B cell (primary cell): Measurements from ENCODE around the gene GPR176. TPM values are rescaled to one million over a fixed set of nuclear protein-coding genes. Genes with fewer than 3 reads are reported as not detected.

Experiments
- ATAC-seq: fragments of 200-7000 bp; cut with Tn5 transposase; one replicate; pipeline ENCODE4 v1.10.0; 2021; ENCODE audit warnings: low read depth, mild to moderate bottlenecking, moderate number of reproducible peaks, moderate library complexity
- CTCF ChIA-PET: fragments of 350-600 bp; sonication (Branson Sonifier 250); formaldehyde crosslinking; loops from one replicate; lab custom pipeline; 2021; ENCODE audit warnings: antibody characterized with exemption, inconsistent platforms; lab: Charles Lee
- POLR2A ChIA-PET: fragments of 350-600 bp; sonication (Branson Sonifier 250); formaldehyde crosslinking; loops from one replicate; lab custom pipeline; 2021; ENCODE audit warnings: antibody characterized with exemption; lab: Charles Lee
- DNase-seq: peaks from one replicate; pipeline ENCODE4 v3.0.0; 2013
- H2AFZ ChIP-seq: 2 replicates; pipeline ENCODE4 v1.6.1; 2012; ENCODE audit warnings: mild to moderate bottlenecking, low read depth, low read length; ENCODE audit not compliant: insufficient read depth, poor library complexity, severe bottlenecking
- H3K27ac ChIP-seq, 2 donors: 1 replicate in 1 of 2; 2 replicates in 1 of 2; pipeline ENCODE4 v1.5.1; 2012 to 2013; ENCODE audit warnings: low read length in 2 of 2, mild to moderate bottlenecking in 2 of 2, moderate library complexity in 1 of 2
- H3K27me3 ChIP-seq, 4 experiments: fragments of 200-600 bp in 1 of 4; sonication (generic) in 1 of 4; replicated peaks in 1 of 4; 1 replicate in 2 of 4; 2 replicates in 2 of 4; pipeline versions ENCODE4 v1.6.1 to v1.7.0; 2013 to 2016; ENCODE audit warnings: low read length in 3 of 4, mild to moderate bottlenecking in 2 of 4, mixed read lengths in 1 of 4, moderate library complexity in 1 of 4; ENCODE audit not compliant: insufficient read depth in 4 of 4, control insufficient read depth in 3 of 4; ENCODE audit errors: control extremely low read depth in 1 of 4
- H3K36me3 ChIP-seq, 2 experiments: replicated peaks in 1 of 2; 1 replicate in 1 of 2; 2 replicates in 1 of 2; pipeline versions ENCODE4 v1.6.1 to v1.7.1; 2013; ENCODE audit warnings: low read length in 1 of 2; ENCODE audit not compliant: insufficient read depth in 2 of 2, control insufficient read depth in 1 of 2; ENCODE audit errors: control extremely low read depth in 1 of 2, extremely low read depth in 1 of 2
- H3K4me1 ChIP-seq, 2 donors: fragments of 200-600 bp in 1 of 2; sonication (generic) in 1 of 2; 1 replicate in 1 of 2; 2 replicates in 1 of 2; pipeline versions ENCODE4 v1.5.1 to v1.6.1; 2013 to 2017; ENCODE audit warnings: low read length in 2 of 2; ENCODE audit not compliant: control insufficient read depth in 2 of 2, insufficient read depth in 2 of 2
- H3K4me2 ChIP-seq: replicated peaks from 2 replicates; pipeline ENCODE3; 2012; ENCODE audit warnings: mild to moderate bottlenecking, low read depth, low read length; ENCODE audit not compliant: poor library complexity, severe bottlenecking
- H3K4me3 ChIP-seq, 5 experiments: fragments of 200-600 bp in 1 of 5; sonication (generic) in 1 of 5; 1 replicate in 3 of 5; 2 replicates in 2 of 5; pipeline versions ENCODE4 v1.5.1 to v1.7.0; 2011 to 2016; ENCODE audit warnings: low read length in 4 of 5, mild to moderate bottlenecking in 4 of 5, low read depth in 2 of 5, control low read depth in 1 of 5, moderate library complexity in 1 of 5; ENCODE audit not compliant: insufficient read depth in 1 of 5; ENCODE audit errors: control extremely low read depth in 1 of 5, extremely low read depth in 1 of 5
- H3K79me2 ChIP-seq: fragments of 200-600 bp; sonication (generic); one replicate; pipeline ENCODE4 v1.6.0; 2016; ENCODE audit warnings: low read length; ENCODE audit not compliant: control insufficient read depth, insufficient read depth
- H3K9ac ChIP-seq: fragments of 200-600 bp; sonication (generic); 2 replicates; pipeline ENCODE4 v1.6.1; 2017; ENCODE audit warnings: mild to moderate bottlenecking, low read length, moderate library complexity
- H3K9me3 ChIP-seq, 3 donors: one replicate each; pipeline versions ENCODE4 v1.6.1 to v1.7.1; 2013; ENCODE audit warnings: low read length in 2 of 3; ENCODE audit not compliant: control insufficient read depth in 2 of 3, insufficient read depth in 1 of 3; ENCODE audit errors: control extremely low read depth in 1 of 3
- H4K20me1 ChIP-seq: 2 replicates; pipeline ENCODE4 v1.6.0; 2012; ENCODE audit warnings: mild to moderate bottlenecking, low read length; ENCODE audit not compliant: insufficient read depth, control insufficient read depth, poor library complexity, severe bottlenecking
- H3K27ac Mint-ChIP-seq: one replicate; pipeline ENCODE4 v1.8.0; 2021; ENCODE audit warnings: mixed read lengths
- H3K27me3 Mint-ChIP-seq: one replicate; pipeline ENCODE4 v1.8.0; 2021; ENCODE audit warnings: mixed read lengths
- H3K4me1 Mint-ChIP-seq: one replicate; pipeline ENCODE4 v1.8.0; 2021; ENCODE audit warnings: mixed read lengths
- H3K4me3 Mint-ChIP-seq: one replicate; pipeline ENCODE4 v1.8.0; 2021; ENCODE audit warnings: mixed read lengths
- H3K9me3 Mint-ChIP-seq: one replicate; pipeline ENCODE4 v1.8.0; 2022; ENCODE audit warnings: mixed read lengths; ENCODE audit not compliant: insufficient read depth
- CTCF ChIP-seq: fragments of 200-600 bp; IDR thresholded peaks from one replicate; pipeline ENCODE4 v1.8.0; 2022; ENCODE audit warnings: antibody characterized with exemption, mild to moderate bottlenecking
- WGBS: methylation state at CpG from one replicate; pipeline ENCODE4 v1.1.5; 2013; ENCODE audit warnings: missing lambda C conversion rate; ENCODE audit not compliant: insufficient coverage; 5-methylcytosine and 5-hydroxymethylcytosine counted together
- intact Hi-C: fragments of 100-400 bp; cut with micrococcal nuclease; formaldehyde crosslinking; loops from one replicate; pipeline ENCODE4 v1.10.0; 2022
- polyA plus RNA-seq: library from polyadenylated mRNA; depleted of rRNA; stranded (reverse); fragments of >200 nt; gene quantifications from 2 replicates; pipeline ENCODE4 v1.2.3, GENCODE V29; 2012
- total RNA-seq, 2 donors: library from RNA; stranded (reverse); fragments of 120-200 nt in 1 of 2; gene quantifications; 1 replicate in 1 of 2; 2 replicates in 1 of 2; pipeline versions ENCODE4 v1.2.3 to v1.2.4, GENCODE V29; 2013 to 2022

GPR176 gene
- total and polyA plus RNA-seq, 2 donors (not counting 1 experiment from before 2014, with no cell fraction given) = 0.07 to 0.30 TPM

- no peak overlapping the region for H3K4me3 Mint-ChIP-seq
- no peak overlapping the region for H3K4me2 ChIP-seq
- ChIA-PET CTCF (interaction anchor here (1.8 kb wide), 1 partner anchor 14 kb away, joined by 5 read pairs; no protein-coding TSS in a partner anchor), POLR2A (no interaction called here)
- H3K9me3 ChIP-seq = no peaks in the 10 kb centered on the region
- DNase-seq (no peak), ATAC-seq (no peak)
- H3K27ac Mint-ChIP-seq = no peak overlapping the region
- no peak overlapping the region for H3K27ac ChIP-seq
- intact Hi-C loops = no loop called here
- H3K27me3 Mint-ChIP-seq = peaks cover 6% of the 10 kb centered on the region
- no peak overlapping the region for H3K4me3 ChIP-seq
- H3K4me1 ChIP-seq = peaks cover 6 to 13% of the 10 kb centered on the region in 2 donors
- 91% methylated on average over 4 of the region's 8 CpGs for WGBS
- H3K9ac ChIP-seq = no peak overlapping the region
- H3K27me3 ChIP-seq = no peaks in the 10 kb centered on the region
- no peaks in the 10 kb centered on the region for H4K20me1 ChIP-seq
- no peaks in the 10 kb centered on the region for H3K9me3 Mint-ChIP-seq
- peaks cover 10% of the 10 kb centered on the region for H3K4me1 Mint-ChIP-seq
- H3K79me2 ChIP-seq = no peaks in the 10 kb centered on the region
- H2AFZ ChIP-seq = peak overlapping the region; percentile 22
- TF ChIP-seq CTCF = no peak
- no peaks in the 10 kb centered on the region for H3K36me3 ChIP-seq
These were observed 149.0 kb downstream of the GPR176 start for GRCh38 chr15:39770748-39771689.

DNA sequence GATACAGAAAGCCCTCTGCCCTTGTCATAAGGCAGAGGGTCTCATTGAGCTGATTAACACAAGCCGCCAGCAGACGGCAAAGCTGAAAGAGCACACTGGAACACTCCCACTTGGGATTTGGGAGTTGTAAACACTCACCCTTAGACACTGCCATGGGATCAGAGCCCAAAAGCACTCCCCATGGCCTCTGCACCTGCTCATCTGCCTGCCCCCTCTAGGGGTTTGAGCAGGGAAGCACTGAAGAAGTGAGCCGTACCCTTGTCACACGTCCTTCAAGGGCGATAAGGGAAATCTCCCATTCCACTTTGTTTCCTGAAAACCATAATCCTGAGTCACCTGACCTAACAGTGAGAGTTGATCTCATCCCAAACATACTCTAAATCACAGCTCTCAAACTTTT, 152.1 kb downstream of the GPR176 start:
- Histone ChIP-seq H3K27ac (no peak overlapping the region), H3K36me3 (no peaks in the 10 kb centered on the region), H3K4me2 (no peak overlapping the region), H3K27me3 (no peaks in the 10 kb centered on the region), H3K4me3 (no peak overlapping the region), H3K4me1 (no peaks in the 10 kb centered on the region), H2AFZ (no peak overlapping the region), H3K79me2 (no peaks in the 10 kb centered on the region), H3K9ac (no peak overlapping the region), H4K20me1 (no peaks in the 10 kb centered on the region), H3K9me3 (no peaks in the 10 kb centered on the region)
- intact Hi-C loops = no loop called here
- no peaks in the 10 kb centered on the region for H3K4me1 Mint-ChIP-seq
- DNase-seq = no peak
- TF ChIP-seq CTCF = no peak
- no peaks in the 10 kb centered on the region for H3K27me3 Mint-ChIP-seq
- no peak for ATAC-seq
- no peak overlapping the region for H3K4me3 Mint-ChIP-seq
- H3K9me3 Mint-ChIP-seq = no peaks in the 10 kb centered on the region
- ChIA-PET CTCF (interaction anchor here (2.9 kb wide), 1 partner anchor 11 kb away, joined by 7 read pairs; no protein-coding TSS in a partner anchor), POLR2A (no interaction called here)
- H3K27ac Mint-ChIP-seq = no peak overlapping the region
- WGBS = 95% methylated on average over 5 of the region's 5 CpGs
